Lower lobe of right lung (tissue), 2 donors: ENCODE measurements around the gene SANBR. TPM values are rescaled to one million over a fixed set of nuclear protein-coding genes. Genes with fewer than 3 reads are reported as not detected.
A peak's percentile ranks its signal among the peaks of the same experiment; 100 is the strongest.
"Not testable (repeated sequence)": the region's sequence is repeated elsewhere in the genome, so short reads cannot be mapped to it uniquely, and the experiment has no call there.

Experiments used
- ATAC-seq, 2 donors: fragments of 200-7000 bp; cut with Tn5 transposase; one replicate each; pipeline ENCODE4 v1.9.1; 2020 to 2022; ENCODE audit warnings: mild to moderate bottlenecking in 2 of 2, moderate library complexity in 2 of 2
- DNase-seq: peaks from one replicate; pipeline ENCODE4 v3.0.0-alpha.2; 2020
- H3K27ac ChIP-seq: fragments of 200-600 bp; one replicate; pipeline ENCODE4 v1.8.0; 2022
- H3K27me3 ChIP-seq: fragments of 200-600 bp; one replicate; pipeline ENCODE4 v1.8.0; 2022; ENCODE audit warnings: low read depth
- H3K36me3 ChIP-seq: fragments of 200-600 bp; one replicate; pipeline ENCODE4 v1.8.0; 2022; ENCODE audit warnings: mild to moderate bottlenecking
- H3K4me1 ChIP-seq: fragments of 200-600 bp; one replicate; pipeline ENCODE4 v1.8.0; 2022
- H3K4me3 ChIP-seq: fragments of 200-600 bp; one replicate; pipeline ENCODE4 v1.8.0; 2022; ENCODE audit warnings: mild to moderate bottlenecking
- H3K9me3 ChIP-seq: fragments of 200-600 bp; one replicate; pipeline ENCODE4 v1.8.0; 2022
- intact Hi-C: fragments of 100-400 bp; cut with DNase I; formaldehyde crosslinking; loops from one replicate; pipeline ENCODE4 v1.11.0; 2022
- total RNA-seq: library from RNA; stranded (reverse); fragmentation: NEBNext Ultra II Directional; extraction: Animal tissue kit (Norgen Biotek cat#: 25700); gene quantifications from one replicate; pipeline ENCODE4 v1.2.1, GENCODE V29; 2021
- TF ChIP-seq, protein P1 (sequence below): fragments of 200-600 bp; IDR thresholded peaks from one replicate; pipeline ENCODE4 v1.8.0; 2022; ENCODE audit warnings: antibody characterized with exemption, mild to moderate bottlenecking
- donor health status: DM: no; HTN: yes; CAD: no; lungs with severe emphysema.

The SANBR gene
- total RNA-seq, 1 donor from 2014 or later = 13.8 TPM

GRCh38 chr2:61018318-61018755, 47.3 kb upstream of the SANBR start:
- Histone ChIP-seq H3K27ac (peak overlapping the region; percentile 88), H3K36me3 (peaks cover 3% of the 10 kb centered on the region), H3K27me3 (no peaks in the 10 kb centered on the region), H3K4me1 (peaks cover 32% of the 10 kb centered on the region), H3K9me3 (no peaks in the 10 kb centered on the region), H3K4me3 (peak overlapping the region; percentile 91)
- TF ChIP-seq, protein P1, sequence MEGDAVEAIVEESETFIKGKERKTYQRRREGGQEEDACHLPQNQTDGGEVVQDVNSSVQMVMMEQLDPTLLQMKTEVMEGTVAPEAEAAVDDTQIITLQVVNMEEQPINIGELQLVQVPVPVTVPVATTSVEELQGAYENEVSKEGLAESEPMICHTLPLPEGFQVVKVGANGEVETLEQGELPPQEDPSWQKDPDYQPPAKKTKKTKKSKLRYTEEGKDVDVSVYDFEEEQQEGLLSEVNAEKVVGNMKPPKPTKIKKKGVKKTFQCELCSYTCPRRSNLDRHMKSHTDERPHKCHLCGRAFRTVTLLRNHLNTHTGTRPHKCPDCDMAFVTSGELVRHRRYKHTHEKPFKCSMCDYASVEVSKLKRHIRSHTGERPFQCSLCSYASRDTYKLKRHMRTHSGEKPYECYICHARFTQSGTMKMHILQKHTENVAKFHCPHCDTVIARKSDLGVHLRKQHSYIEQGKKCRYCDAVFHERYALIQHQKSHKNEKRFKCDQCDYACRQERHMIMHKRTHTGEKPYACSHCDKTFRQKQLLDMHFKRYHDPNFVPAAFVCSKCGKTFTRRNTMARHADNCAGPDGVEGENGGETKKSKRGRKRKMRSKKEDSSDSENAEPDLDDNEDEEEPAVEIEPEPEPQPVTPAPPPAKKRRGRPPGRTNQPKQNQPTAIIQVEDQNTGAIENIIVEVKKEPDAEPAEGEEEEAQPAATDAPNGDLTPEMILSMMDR = no peak
- DNase-seq (no peak), ATAC-seq (no peak)
- intact Hi-C loops = no loop called here

DNA sequence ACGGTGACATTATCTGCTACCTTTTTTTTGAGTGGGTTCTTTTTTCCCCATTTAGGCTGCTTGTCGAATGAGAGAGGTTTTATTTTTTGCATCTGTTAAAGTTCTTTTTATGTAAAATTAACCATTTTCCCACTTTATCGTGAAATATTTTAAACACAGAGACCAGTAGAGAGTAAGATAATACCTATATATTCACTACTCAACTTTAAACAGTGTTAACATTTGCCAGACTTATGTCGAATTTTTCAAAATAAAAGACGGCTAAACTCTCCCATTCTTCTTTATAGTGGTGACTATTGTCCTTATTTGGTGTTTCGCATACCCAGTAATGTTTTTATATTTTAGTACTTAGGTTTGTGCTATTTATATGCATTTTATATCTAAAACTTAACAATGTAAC, 46.9 kb upstream of the SANBR start:
- peaks cover 4% of the 10 kb centered on the region for H3K36me3 ChIP-seq
- H3K27me3 ChIP-seq = no peaks in the 10 kb centered on the region
- peaks cover 32% of the 10 kb centered on the region for H3K4me1 ChIP-seq
- no peaks in the 10 kb centered on the region for H3K9me3 ChIP-seq
- DNase-seq = no peak
- intact Hi-C loops = no loop called here
- ATAC-seq = no peak
- peak overlapping the region; percentile 91 for H3K4me3 ChIP-seq
- TF ChIP-seq, protein P1 = no peak
- peak overlapping the region; percentile 88 for H3K27ac ChIP-seq

- TF ChIP-seq, protein P1 = no peak
- no peak overlapping the region for H3K4me3 ChIP-seq
- ATAC-seq = no peak
- H3K27me3 ChIP-seq = no peaks in the 10 kb centered on the region
- no peak overlapping the region for H3K27ac ChIP-seq
- DNase-seq = no peak
- peaks cover 18% of the 10 kb centered on the region for H3K4me1 ChIP-seq
- intact Hi-C loops = no loop called here
- H3K9me3 ChIP-seq = no peaks in the 10 kb centered on the region
- H3K36me3 ChIP-seq = peaks cover 7% of the 10 kb centered on the region
Observed at GRCh38 chr2:61021228-61021660, 44.4 kb upstream of the SANBR start.

- Histone ChIP-seq H3K36me3 (peaks cover 7% of the 10 kb centered on the region), H3K9me3 (no peaks in the 10 kb centered on the region), H3K4me1 (peaks cover 12% of the 10 kb centered on the region), H3K27me3 (no peaks in the 10 kb centered on the region), H3K27ac (no peak overlapping the region), H3K4me3 (no peak overlapping the region)
- intact Hi-C loops = no loop called here
- DNase-seq (no peak), ATAC-seq (no peak)
- TF ChIP-seq, protein P1 = no peak
Observed at GRCh38 chr2:61023670-61024069, 42.0 kb upstream of the SANBR start.

DNA sequence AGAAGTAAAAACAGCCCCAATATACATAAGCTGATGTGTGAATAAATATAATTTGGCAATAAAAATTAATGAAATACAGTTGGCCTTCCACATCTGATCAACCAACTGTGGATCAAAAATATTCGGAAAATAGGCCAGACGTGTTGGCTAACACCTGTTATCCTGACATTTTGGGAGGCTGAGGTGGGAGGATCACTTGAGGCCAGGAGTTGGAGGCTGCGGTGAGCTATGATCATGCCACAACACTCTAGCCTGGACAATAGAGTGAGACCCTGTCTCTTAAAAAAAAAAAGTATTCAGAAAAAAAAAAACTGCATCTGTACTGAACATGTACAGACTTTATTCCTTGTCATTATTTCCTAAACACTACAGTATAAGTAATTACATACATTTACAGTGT, 36.1 kb upstream of the SANBR start:
- intact Hi-C loops = no loop called here
- H3K36me3 ChIP-seq = peaks cover 38% of the 10 kb centered on the region
- H3K27ac ChIP-seq = no peak overlapping the region
- ATAC-seq (no peak), DNase-seq (no peak)
- TF ChIP-seq, protein P1 = no peak
- no peaks in the 10 kb centered on the region for H3K27me3 ChIP-seq
- H3K9me3 ChIP-seq = no peaks in the 10 kb centered on the region
- no peaks in the 10 kb centered on the region for H3K4me1 ChIP-seq
- no peak overlapping the region for H3K4me3 ChIP-seq

GRCh38 chr2:61034592-61034991, 31.1 kb upstream of the SANBR start:
- H3K9me3 ChIP-seq, H3K27me3 ChIP-seq, ATAC-seq, H3K4me3 ChIP-seq, intact Hi-C loops, DNase-seq, H3K4me1 ChIP-seq, H3K27ac ChIP-seq: not testable (repeated sequence)
- H3K36me3 ChIP-seq = peaks cover 50% of the 10 kb centered on the region

DNA sequence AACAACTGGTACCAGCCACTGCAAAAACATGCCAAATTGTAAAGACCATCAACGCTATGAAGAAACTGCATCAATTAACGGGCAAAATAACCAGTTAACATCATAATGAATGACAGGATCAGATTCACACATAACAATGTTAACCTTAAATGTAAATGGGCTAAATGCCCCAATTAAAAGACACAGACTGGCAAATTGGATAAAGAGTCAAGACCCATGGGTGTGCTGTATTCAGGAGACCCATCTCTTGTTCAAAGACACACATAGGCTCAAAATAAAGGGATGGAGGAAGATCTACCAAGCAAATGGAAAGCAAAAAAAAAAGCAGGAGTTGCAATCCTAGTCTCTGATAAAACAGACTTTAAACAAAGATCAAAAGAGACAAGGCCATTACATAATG, 29.0 kb upstream of the SANBR start:
- intact Hi-C loops, H3K9me3 ChIP-seq, ATAC-seq, H3K4me1 ChIP-seq, H3K27me3 ChIP-seq, H3K27ac ChIP-seq, H3K4me3 ChIP-seq, DNase-seq: not testable (repeated sequence)
- peaks cover 41% of the 10 kb centered on the region for H3K36me3 ChIP-seq
